SK-MEL-5 (cell line): ENCODE results near the gene GNPTG. TPM values are rescaled to one million over a fixed set of nuclear protein-coding genes. Genes with fewer than 3 reads are reported as not detected.
A peak's percentile ranks its signal among the peaks of the same experiment; 100 is the strongest.

Experiments
- DNase-seq: peaks from one replicate; pipeline ENCODE4 v3.0.0-alpha.2; 2016; ENCODE audit warnings: low read depth, low spot score
- in situ Hi-C: cut with HindIII; loops from 2 replicates; pipeline ENCODE4 v1.10.0; 2016; ENCODE audit warnings: low sequenced_read_pairs, high pct_unique_total_duplicates, low pct_unique_long_range_greater_than_20kb
- total RNA-seq: library from RNA; depleted of rRNA; stranded (reverse); fragments of >200 nt; shearing (Covaris generic); gene quantifications from 2 replicates; pipeline ENCODE4 v1.2.3, GENCODE V29; 2014; rRNA removed

GNPTG gene
- total RNA-seq, 1 experiment from 2014 or later: 110 TPM

DNA sequence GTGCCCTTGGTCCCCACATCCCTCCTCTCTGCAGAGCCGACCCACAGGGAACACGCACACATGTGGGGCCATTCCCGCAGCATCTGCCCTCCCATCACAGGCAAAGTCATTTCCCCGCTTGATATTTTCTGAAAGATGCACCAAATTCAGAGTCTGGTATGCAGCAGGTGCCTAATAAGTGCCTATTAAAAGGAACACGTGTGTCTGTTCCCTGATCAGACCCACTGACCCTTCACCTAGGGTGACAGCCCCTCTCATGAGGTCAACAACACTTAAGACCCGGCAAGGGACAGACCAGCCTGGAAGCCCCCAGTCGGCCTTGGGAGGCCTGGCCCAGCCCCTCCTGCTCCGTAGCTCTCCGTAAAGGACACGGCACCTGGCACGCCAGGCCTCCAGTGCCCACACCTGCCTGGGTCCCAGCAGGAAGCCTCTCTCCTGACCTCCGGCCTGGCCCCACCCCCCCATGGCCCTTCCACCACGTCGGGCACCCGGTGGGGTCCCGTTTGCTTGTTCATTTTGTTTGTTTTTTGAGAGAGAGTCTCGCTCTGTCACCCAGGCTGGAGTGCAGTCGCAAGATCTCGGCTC lies 42.7 kb downstream of the GNPTG start:
- no peak for DNase-seq
- in situ Hi-C loops: no loop called here

- in situ Hi-C loops: no loop called here
- DNase-seq: no peak
Measured at GRCh38 chr16:1395444-1396031, 43.8 kb downstream of the GNPTG start.

DNA sequence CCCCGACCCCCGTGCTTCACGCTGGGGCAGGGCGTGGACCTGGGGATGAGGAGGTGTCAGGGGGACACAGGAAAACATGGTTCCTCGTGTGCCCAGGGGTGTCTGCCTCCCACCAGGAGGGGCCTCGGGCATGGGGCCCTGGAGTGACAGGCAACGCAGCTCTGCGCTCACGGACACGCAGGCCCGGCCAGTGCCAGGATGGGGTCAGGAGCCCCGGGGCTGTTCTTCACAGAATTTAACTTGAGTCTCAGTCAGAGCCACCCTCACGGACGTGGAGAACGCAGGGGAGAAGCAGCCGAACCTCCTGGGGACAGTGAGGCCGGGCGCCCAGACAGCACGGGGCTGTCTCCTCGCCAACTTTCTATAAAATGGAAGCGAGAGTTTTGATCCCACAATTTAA lies 46.0 kb downstream of the GNPTG start:
- in situ Hi-C loops: no loop called here
- no peak for DNase-seq

DNA sequence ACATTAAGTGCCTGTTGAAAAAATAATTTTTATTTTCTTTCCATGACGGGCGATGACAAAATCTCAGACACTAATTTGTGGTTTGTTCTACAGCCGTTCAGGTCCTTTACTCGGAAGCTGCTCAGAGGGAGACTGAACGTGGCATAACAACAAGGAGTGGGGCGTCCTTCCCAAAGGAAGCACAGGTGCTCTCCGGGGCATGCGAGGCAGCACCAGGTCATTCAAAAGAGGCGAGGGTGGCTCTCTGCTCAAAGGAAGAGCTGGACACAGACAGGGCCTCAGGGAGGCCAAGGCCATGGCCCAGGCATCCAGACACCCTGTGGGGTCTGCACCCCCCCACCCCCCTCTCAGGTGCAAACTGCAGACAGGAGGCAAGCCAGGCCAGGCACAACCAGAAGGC lies 46.6 kb downstream of the GNPTG start:
- DNase-seq: no peak
- in situ Hi-C loops: no loop called here

GRCh38 chr16:1398826-1399581 lies 47.3 kb downstream of the GNPTG start:
- in situ Hi-C loops: no loop called here
- DNase-seq: no peak

DNA sequence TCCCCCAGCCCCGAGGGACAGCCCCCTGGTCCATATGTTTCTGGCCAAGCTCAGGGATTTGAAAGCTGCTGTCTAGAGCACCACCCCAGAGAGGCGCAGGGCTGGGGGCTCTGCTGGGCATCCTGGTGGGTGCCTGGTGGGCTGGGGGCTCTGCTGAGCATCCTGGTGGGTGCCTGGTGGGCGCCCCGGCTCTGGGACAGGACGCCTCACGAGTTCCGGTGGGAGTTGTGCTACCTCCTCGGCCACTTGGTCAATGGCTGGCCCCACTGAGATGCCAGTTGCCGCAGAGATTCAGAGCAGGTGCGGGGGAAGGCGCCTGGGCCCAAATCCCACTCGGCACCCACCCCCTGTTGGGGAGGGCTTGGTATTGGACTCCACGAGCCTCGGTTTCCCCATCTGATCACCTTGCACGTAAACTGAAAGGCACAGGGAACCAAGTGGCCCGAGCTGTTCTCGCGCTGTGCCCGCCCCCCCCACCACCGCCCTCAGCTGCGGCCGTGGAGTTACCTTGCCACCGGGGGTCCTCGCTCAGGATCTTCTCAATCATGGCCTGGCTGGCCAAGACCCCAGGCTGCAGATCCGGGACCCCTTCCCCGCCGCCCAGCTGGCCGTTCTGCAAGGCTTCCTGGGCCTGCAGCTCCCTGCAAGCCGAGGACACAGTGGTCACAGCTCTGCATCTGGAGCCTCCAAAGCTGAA lies 49.5 kb downstream of the GNPTG start:
- in situ Hi-C loops: no loop called here
- DNase-seq: no peak

DNA sequence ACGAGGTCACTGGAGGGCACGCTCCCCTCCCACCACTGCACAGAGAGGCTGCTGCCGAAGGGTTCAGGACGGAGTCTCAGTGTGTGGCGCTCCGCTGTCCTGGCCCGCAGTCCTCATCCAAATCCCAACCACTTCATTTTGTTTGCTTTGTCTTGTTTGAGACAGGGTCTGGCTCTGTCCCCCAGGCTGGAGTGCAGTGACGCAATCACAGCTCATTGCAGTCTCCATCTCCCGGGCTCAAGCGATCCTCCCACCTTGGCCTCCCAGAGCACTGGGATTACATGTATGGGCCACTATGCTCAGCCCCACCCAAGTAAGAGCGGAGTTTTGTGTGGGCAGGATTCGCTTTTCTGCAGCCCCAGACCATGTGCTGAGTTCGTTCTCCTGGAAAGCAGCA lies 50.0 kb downstream of the GNPTG start:
- in situ Hi-C loops: no loop called here
- no peak for DNase-seq

GRCh38 chr16:1403036-1403435 lies 51.3 kb downstream of the GNPTG start:
- in situ Hi-C loops: no loop called here
- no peak for DNase-seq

- in situ Hi-C loops: no loop called here
- no peak for DNase-seq
Measured at GRCh38 chr16:1403733-1404132, 52.0 kb downstream of the GNPTG start.

GRCh38 chr16:1407753-1408152 lies 56.0 kb downstream of the GNPTG start:
- in situ Hi-C loops: no loop called here
- DNase-seq: no peak

DNA sequence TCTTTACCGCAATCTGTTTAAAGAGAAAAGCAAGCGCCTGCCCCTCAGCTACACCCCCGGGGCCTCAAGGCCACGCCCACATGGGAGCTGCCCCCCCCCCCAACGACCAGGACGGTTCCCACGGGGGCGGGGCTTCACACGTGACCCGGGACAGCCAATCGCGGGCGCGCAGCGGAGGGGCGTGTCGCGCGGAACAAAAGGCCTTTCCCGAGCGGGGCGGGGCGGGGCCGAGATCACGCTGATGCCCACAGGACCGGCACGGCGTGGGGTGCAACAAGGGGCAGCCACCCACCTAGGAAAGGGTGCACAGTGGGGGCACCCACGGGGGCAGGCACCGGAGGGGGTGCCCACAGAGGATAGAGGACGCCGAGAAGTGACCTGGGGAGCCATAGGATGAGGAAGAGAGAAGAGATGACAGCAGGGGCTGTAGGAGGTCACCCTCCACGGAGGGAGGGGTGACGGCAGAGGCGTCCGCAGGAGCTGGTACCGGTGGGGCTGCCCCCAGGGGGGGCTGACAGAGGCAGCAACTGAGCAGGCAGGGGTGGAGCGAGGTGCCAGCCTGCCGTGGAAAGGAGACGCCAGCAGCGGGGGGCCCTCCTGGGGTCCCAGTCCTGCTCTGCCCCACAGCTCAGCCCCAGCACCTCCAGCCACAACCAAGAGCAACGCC lies 56.6 kb downstream of the GNPTG start:
- in situ Hi-C loops: no loop called here

DNA sequence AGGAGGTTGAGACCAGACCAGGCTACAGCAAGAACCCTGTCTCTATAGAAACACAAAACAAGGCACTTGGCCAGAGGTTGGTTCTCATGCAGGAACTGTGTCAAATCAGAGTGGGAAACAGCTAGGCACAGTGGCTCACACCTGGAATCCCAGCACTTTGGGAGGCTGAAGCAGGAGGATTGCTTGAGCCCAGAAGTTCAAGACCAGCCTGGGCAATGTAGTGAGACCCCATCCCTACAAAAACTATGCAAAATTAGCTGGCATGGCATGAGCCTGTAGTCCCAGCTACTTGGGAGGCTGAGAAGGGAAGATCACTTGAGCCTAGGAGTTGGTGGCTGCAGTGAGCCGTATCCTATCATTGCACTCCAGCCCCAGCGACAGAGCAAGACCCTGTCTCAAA lies 61.1 kb downstream of the GNPTG start:
- in situ Hi-C loops: no loop called here
- DNase-seq: no peak

More for the DNA sequence above, 56.6 kb downstream of the GNPTG start:
- DNase-seq: peak; percentile 85

Other genes with a start within 250 kb of the GNPTG start
- gene CACNA1H, start 198.8 kb upstream of the GNPTG start, total RNA-seq: 17.4 and 17.6 TPM in 2 replicates
- gene TPSG1, start 126.7 kb upstream of the GNPTG start, total RNA-seq: not detected in 2 replicates
- gene TPSB2, start 121.7 kb upstream of the GNPTG start, total RNA-seq: not detected in 2 replicates
- not detected in 2 replicates for gene TPSAB1, start 111.2 kb upstream of the GNPTG start, total RNA-seq
- gene TPSD1, start 95.9 kb upstream of the GNPTG start, total RNA-seq: not detected in 2 replicates
- gene UBE2I, start 42.3 kb upstream of the GNPTG start, total RNA-seq: 55.2 TPM in 2 replicates
- gene BAIAP3, start 18.3 kb upstream of the GNPTG start, total RNA-seq: 1.2 and 3.0 TPM in 2 replicates
- gene TSR3, start 53 bp upstream of the GNPTG start, total RNA-seq: 68.1 and 70.0 TPM in 2 replicates
- gene UNKL, start 62.8 kb downstream of the GNPTG start, total RNA-seq: 7.8 and 8.0 TPM in 2 replicates
- gene UQCC4, start 68.8 kb downstream of the GNPTG start, total RNA-seq: 15.1 and 18.0 TPM in 2 replicates
- gene PERCC1, start 79.1 kb downstream of the GNPTG start, total RNA-seq: not detected in 2 replicates
- 0.40 and 1.0 TPM in 2 replicates for gene CCDC154, start 92.6 kb downstream of the GNPTG start, total RNA-seq
- gene CLCN7, start 123.1 kb downstream of the GNPTG start, total RNA-seq: 277 and 308 TPM in 2 replicates
- not detected in 2 replicates for gene PTX4, start 137.0 kb downstream of the GNPTG start, total RNA-seq
- gene TELO2, start 141.4 kb downstream of the GNPTG start, total RNA-seq: 9.5 and 9.8 TPM in 2 replicates
- not detected in 2 replicates for gene TMEM204, start 181.7 kb downstream of the GNPTG start, total RNA-seq